Lung (tissue), 12 donors: Measurements from ENCODE around the gene HAP1. TPM values are rescaled to one million over a fixed set of nuclear protein-coding genes. Genes with fewer than 3 reads are reported as not detected.

Experiments
- ATAC-seq: fragments of 200-7000 bp; cut with Tn5 transposase; one replicate; pipeline ENCODE4 v1.9.1; 2020; ENCODE audit warnings: moderate number of reproducible peaks; ENCODE audit not compliant: insufficient read depth, low FRiP score
- DNase-seq, 3 donors: peaks; one replicate each; pipeline ENCODE4 v3.0.0-alpha.2; 2013 to 2017
- H3K27ac ChIP-seq, 2 donors: one replicate each; pipeline ENCODE4 v1.5.1; 2013; ENCODE audit warnings: mild to moderate bottlenecking in 2 of 2, moderate library complexity in 2 of 2, control low read depth in 1 of 2, inconsistent platforms in 1 of 2, low read depth in 1 of 2, low read length in 1 of 2
- H3K27me3 ChIP-seq, 3 donors: one replicate each; pipeline ENCODE4 v1.5.1; 2013; ENCODE audit warnings: low read length in 2 of 3; ENCODE audit not compliant: control insufficient read depth in 3 of 3, insufficient read depth in 3 of 3
- H3K36me3 ChIP-seq, 4 donors: one replicate each; pipeline ENCODE4 v1.5.1; 2013; ENCODE audit warnings: low read length in 4 of 4, mild to moderate bottlenecking in 1 of 4, moderate library complexity in 1 of 4; ENCODE audit not compliant: control insufficient read depth in 4 of 4, insufficient read depth in 4 of 4
- H3K4me1 ChIP-seq, 5 donors: one replicate each; pipeline ENCODE4 v1.5.1; 2013; ENCODE audit warnings: low read length in 5 of 5, mild to moderate bottlenecking in 2 of 5, moderate library complexity in 1 of 5; ENCODE audit not compliant: control insufficient read depth in 5 of 5, insufficient read depth in 5 of 5
- H3K4me3 ChIP-seq: one replicate; pipeline ENCODE4 v1.5.1; 2013; ENCODE audit warnings: mild to moderate bottlenecking, control low read depth, moderate library complexity
- H3K9ac ChIP-seq, 2 donors: one replicate each; pipeline ENCODE4 v1.5.1; 2013; ENCODE audit warnings: low read length in 2 of 2, control low read depth in 1 of 2; ENCODE audit not compliant: insufficient read depth in 1 of 2
- H3K9me3 ChIP-seq, 4 donors: one replicate each; pipeline ENCODE4 v1.5.1; 2013; ENCODE audit warnings: low read length in 3 of 4, mild to moderate bottlenecking in 1 of 4, moderate library complexity in 1 of 4; ENCODE audit not compliant: control insufficient read depth in 4 of 4, insufficient read depth in 3 of 4
- CTCF ChIP-seq: IDR thresholded peaks from 2 replicates; pipeline ENCODE4 v1.5.1; 2012; ENCODE audit warnings: mild to moderate bottlenecking; ENCODE audit errors: control extremely low read depth, extremely low read depth
- WGBS, 2 donors: extraction: QIAGEN DNeasy Blood & Tissue Kit; methylation state at CpG; one replicate each; pipeline ENCODE4 v1.1.7; 2013; 5-methylcytosine and 5-hydroxymethylcytosine counted together
- polyA plus RNA-seq, 2 donors: library from polyadenylated mRNA; stranded (reverse); fragments of 200-250 nt; gene quantifications; one replicate each; pipeline ENCODE4 v1.2.1, GENCODE V29; 2013
- total RNA-seq, 2 donors: library from RNA; depleted of rRNA in 1 of 2; stranded (reverse); fragments of >200 nt in 1 of 2; gene quantifications; one replicate each; pipeline ENCODE4 v1.2.1, GENCODE V29; 2014 to 2021
- donor health status: control.
- donor health status: control.
- donor health status: Bipolar disorder and iron deficiency.
- donor health status: healthy.
- donor health status: DM: yes; HTN: yes; CAD: no.

Gene HAP1
- total and polyA plus RNA-seq, 4 donors: 0.07 to 0.57 (median 0.24) TPM

- DNase-seq (no peak), ATAC-seq (no peak)
- no peak for TF ChIP-seq CTCF
- Histone ChIP-seq H3K36me3 (no peaks in the 10 kb centered on the region), H3K9ac (no peak overlapping the region), H3K27me3 (peaks cover 0 to 45% (median 32%) of the 10 kb centered on the region in 3 donors), H3K4me3 (no peak overlapping the region), H3K4me1 (peaks cover 0 to 12% (median 5%) of the 10 kb centered on the region in 5 donors), H3K9me3 (no peaks in the 10 kb centered on the region), H3K27ac (no peak overlapping the region)
- 45 to 56% methylated on average over 4 of the region's 4 CpGs for WGBS, 2 donors
These were observed 4.0 kb downstream of the HAP1 start for GRCh38 chr17:41730479-41730878.

GRCh38 chr17:41728056-41728455 is 6.4 kb downstream of the HAP1 start:
- ATAC-seq: no peak
- 75 to 80% methylated on average over 12 of the region's 12 CpGs for WGBS, 2 donors
- no peak for DNase-seq

GRCh38 chr17:41725134-41725533 is 9.3 kb downstream of the HAP1 start:
- 91 to 92% methylated on average over 5 of the region's 5 CpGs for WGBS, 2 donors
- no peak for ATAC-seq
- TF ChIP-seq CTCF: no peak

More at GRCh38 chr17:41728056-41728455, 6.4 kb downstream of the HAP1 start:
- H3K9me3 ChIP-seq: no peaks in the 10 kb centered on the region
- no peak for TF ChIP-seq CTCF
- no peaks in the 10 kb centered on the region for H3K36me3 ChIP-seq
- H3K4me3 ChIP-seq: no peak overlapping the region
- H3K9ac ChIP-seq: no peak overlapping the region
- peaks cover 0 to 27% (median 15%) of the 10 kb centered on the region in 3 donors for H3K27me3 ChIP-seq
- no peak overlapping the region for H3K27ac ChIP-seq
- H3K4me1 ChIP-seq: no peaks in the 10 kb centered on the region

GRCh38 chr17:41724476-41725050 is 9.9 kb downstream of the HAP1 start:
- Histone ChIP-seq H3K9ac (no peak overlapping the region), H3K4me3 (no peak overlapping the region), H3K27me3 (no peaks in the 10 kb centered on the region), H3K4me1 (no peaks in the 10 kb centered on the region), H3K27ac (no peak overlapping the region), H3K9me3 (no peaks in the 10 kb centered on the region), H3K36me3 (no peaks in the 10 kb centered on the region)
- ATAC-seq (no peak), DNase-seq (peak in 1 of 3 donors; percentile 11)
- WGBS, 2 donors: 70 to 83% methylated on average over 13 to 17 of the region's 17 CpGs
- TF ChIP-seq CTCF: no peak

More at GRCh38 chr17:41725134-41725533, 9.3 kb downstream of the HAP1 start:
- Histone ChIP-seq H3K27me3 (peaks cover 0 to 2% (median 0%) of the 10 kb centered on the region in 3 donors), H3K27ac (no peak overlapping the region), H3K36me3 (no peaks in the 10 kb centered on the region), H3K9ac (no peak overlapping the region), H3K4me3 (no peak overlapping the region), H3K4me1 (no peaks in the 10 kb centered on the region), H3K9me3 (no peaks in the 10 kb centered on the region)
- DNase-seq: peak in 1 of 3 donors; percentile 5
